GM10847 (cell line): ENCODE results near the gene ANXA5.

Experiments used
- POLR2A ChIP-seq: IDR thresholded peaks from 2 replicates; pipeline ENCODE4 v1.6.1; 2011; ENCODE audit not compliant: insufficient read length; ENCODE audit errors: extremely low read depth

Gene ANXA5

DNA sequence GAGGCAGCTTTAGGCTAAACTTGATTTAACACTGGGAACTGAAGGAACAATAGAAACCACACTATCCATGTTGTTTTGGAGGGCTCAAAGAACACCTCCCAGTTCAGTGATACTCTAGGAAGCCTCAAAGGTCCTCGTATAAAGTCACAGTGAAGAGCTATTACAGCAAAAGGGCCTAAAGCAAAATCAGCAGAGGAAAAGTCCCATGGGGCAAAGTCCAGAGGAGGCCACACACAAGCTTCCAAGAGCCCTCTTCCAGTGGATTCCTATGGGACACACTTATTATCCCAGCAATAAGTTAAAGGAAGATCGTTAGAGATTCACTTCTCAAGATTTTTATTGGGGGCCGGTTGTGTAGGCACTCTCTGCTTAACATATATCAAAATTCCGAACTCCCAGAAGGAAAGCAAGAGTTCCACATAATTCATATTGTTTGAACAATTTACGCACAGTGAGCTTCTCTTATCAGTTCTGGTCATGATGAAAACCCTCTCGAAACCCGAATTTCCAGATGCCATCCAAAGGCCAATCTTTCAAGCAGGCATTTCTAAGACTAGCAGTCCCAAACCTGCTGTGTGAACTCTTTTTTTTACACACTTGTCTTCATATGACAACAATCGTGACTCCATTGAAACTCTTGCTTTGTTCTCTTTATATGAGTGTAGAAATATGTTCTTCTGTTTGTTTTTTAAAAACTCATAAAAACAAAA is 53.7 kb downstream of the ANXA5 start:
- TF ChIP-seq POLR2A, result no peak

DNA sequence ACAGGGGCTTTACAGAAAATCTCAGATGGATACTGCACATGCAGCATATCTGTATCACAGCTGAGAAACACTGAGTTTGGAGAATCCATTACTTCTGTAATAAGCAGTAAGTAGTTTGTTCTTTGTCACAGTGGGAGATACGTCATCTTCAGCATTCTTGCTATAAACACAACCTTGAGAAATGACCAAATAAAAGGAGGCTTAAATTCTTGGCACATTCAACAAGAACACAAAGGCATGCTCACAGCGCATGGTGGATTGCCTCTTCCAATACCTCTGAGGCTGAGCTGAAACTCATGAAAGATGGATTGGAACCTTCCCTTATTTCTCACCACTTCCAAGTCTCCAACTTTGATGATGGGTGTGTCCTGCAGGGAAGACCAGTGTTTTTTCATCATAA is 54.5 kb downstream of the ANXA5 start:
- TF ChIP-seq POLR2A, result no peak

DNA sequence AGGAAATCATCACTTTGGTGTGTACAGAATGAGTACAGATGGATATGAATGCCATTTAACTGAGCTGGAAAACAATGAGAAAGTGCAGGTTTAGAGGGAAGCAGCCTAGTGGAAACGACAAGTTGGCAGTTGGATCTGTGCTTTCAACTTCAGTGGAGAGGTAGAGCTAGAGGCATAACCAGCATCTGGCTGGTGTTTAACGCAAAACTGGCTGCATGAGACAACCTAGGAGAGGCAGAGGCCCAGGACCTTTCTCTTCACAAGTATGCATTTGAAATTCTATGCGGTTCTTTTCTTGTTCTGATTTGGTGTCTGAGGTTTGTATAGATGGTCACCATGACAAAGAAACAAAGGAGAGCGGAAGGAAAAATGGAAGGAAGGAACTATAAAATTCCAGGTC is 63.1 kb downstream of the ANXA5 start:
- TF ChIP-seq POLR2A, result no peak

DNA sequence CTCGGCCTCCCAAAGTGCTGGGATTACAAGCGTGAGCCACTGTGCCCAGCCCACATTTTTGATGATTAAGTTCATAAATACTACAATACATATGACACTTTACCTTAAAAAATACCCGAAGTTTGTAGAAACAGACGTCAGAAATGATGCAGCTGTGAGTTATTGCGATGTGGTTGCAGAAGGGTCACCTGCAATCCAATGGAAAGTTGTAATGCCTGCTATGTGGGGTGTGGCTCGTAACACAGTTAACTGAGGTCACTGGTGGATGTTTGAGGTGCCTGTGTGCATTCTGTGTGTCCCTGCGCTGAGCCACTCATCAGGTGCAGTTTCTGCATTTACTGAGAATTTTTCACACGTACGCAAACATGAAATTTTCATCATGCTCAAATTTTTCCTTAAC is 64.1 kb downstream of the ANXA5 start:
- no peak for TF ChIP-seq POLR2A
